DND-41 (cell line): ENCODE data around the gene CYP26C1.

Experiments
- CTCF ChIP-seq: IDR thresholded peaks from 2 replicates; pipeline ENCODE4 v1.5.1; 2012; ENCODE audit warnings: borderline replicate concordance, low read length, moderate library complexity, mild to moderate bottlenecking; ENCODE audit not compliant: poor library complexity, severe bottlenecking; ENCODE audit errors: extremely low read depth
- EZH2 ChIP-seq: IDR thresholded peaks from 3 replicates; pipeline ENCODE4 v1.6.1; 2012; ENCODE audit warnings: borderline replicate concordance, low read depth, mild to moderate bottlenecking, moderate library complexity, low read length, inconsistent platforms; ENCODE audit not compliant: severe bottlenecking

- no peak for TF ChIP-seq EZH2
- no peak for TF ChIP-seq CTCF
These were observed 39.1 kb downstream of the CYP26C1 start for GRCh38 chr10:93099670-93100069.
